ENCODE results near the gene MCF2L2. TPM values are rescaled to one million over a fixed set of nuclear protein-coding genes. Genes with fewer than 3 reads are reported as not detected.
"Not testable (repeated sequence)": the region's sequence is repeated elsewhere in the genome, so short reads cannot be mapped to it uniquely, and the experiment has no call there.

The MCF2L2 gene
- total and polyA plus RNA-seq, 2 experiments from 2014 or later, result not detected

DNA sequence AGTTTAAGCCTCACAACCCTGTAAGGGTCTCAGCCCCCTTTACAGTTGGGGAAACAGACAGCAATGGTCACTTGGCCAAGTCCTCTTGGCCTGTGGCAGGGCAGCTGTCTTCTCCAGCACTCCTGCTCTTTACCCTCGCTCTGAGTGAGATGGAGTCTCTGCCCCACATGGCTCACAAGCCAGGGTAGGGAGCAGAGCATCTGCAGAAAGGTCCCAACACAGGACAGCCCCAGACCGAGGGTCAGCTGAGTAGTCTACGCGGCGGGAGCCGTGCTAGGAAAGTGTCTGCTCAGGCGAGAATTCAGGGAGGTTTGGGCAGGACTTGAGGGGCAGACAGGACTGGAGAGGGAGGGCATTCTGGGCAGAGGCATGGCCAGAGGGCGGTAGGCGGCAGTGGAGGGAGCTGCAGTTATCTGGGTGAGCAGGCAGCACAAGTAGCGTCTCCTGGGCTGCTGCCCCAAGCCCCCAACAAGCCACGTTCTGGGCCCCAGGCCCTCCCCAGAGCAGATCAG is 247.6 kb downstream of the MCF2L2 start:
- in situ Hi-C loops (cut with MboI), result loop anchor here (5.0 kb wide), 1 partner anchor 206 kb away; no protein-coding TSS in a partner anchor
- TF ChIP-seq EZH2phosphoT487 (IDR thresholded peaks at IDR 0.05; ENCODE audit: insufficient read depth, low read depth) (no peak), EZH2 (IDR thresholded peaks at IDR 0.05; ENCODE audit: insufficient read depth, poor library complexity, severe bottlenecking) (no peak)
- Histone ChIP-seq H3K9ac (no peak overlapping the region), H3K9me3 (ENCODE audit: low read depth) (no peaks in the 10 kb centered on the region), H3K4me3 (no peak overlapping the region), H2AFZ (no peak overlapping the region), H3K9me2 (ENCODE audit: insufficient read depth) (no peaks in the 10 kb centered on the region), H3K79me2 (ENCODE audit: insufficient read depth) (no peaks in the 10 kb centered on the region), H4K20me1 (ENCODE audit: insufficient read depth) (no peaks in the 10 kb centered on the region), H3K4me1 (ENCODE audit: insufficient read depth) (peaks cover 11% of the 10 kb centered on the region), H3K27me3 (replicated peaks; ENCODE audit: insufficient read depth) (peaks cover 21% of the 10 kb centered on the region; the same call in 1 of the 2 replicates), H3K36me3 (ENCODE audit: low read depth) (no peaks in the 10 kb centered on the region), H3F3A (ENCODE audit: insufficient read depth) (peaks cover 8% of the 10 kb centered on the region; the same call in 1 of the 2 replicates), H3K4me2 (ENCODE audit: unreplicated experiment) (no peak overlapping the region), H3K27ac (no peak overlapping the region)
- no peak for DNase-seq
- 84 to 91% methylated on average over 8 to 11 of the region's 11 CpGs for whole genome bisulfite sequencing, 2 experiments (ENCODE audit: low coverage in 1 of 2, low lambda C conversion rate in 2 of 2, missing lambda C conversion rate in 2 of 2)

DNA sequence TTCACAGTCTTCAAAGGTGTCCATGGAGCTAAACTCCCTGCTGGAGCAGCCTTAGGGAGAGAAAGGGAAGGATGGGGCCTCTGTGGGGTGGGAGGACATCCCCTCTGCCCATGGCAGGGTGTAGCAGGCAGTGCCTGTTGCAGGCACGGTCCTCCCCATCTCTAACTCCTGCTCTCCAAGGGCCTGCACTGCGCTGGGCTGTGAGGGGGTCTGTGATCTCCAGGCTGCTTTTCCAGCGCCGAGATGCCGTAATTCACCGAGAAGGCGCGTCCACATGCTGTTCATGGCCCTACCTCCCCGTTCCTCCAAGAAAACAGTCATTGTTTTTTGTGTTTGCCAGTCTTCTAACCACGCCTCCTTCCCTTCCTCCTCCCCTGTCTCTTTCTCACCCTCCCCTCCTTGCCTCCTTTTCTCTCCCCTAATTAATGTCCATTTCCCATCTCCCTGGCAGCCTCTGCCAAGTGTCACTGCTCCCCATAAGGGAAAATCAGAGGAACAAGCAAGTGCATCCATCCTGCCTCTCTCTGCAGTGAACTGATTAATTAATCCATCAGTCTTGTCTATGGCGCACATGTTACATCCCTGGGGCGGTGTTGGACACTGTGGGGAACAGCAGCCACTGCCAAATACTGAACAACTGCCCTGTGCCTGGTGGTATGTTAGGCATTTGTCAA is 248.2 kb downstream of the MCF2L2 start:
- H3K4me3 ChIP-seq, result no peak overlapping the region
- in situ Hi-C loops (cut with MboI), result loop anchor here (5.0 kb wide), 1 partner anchor 207 kb away; no protein-coding TSS in a partner anchor
- H3K9me2 ChIP-seq (ENCODE audit: insufficient read depth), result no peaks in the 10 kb centered on the region
- H3K27me3 ChIP-seq (replicated peaks; ENCODE audit: insufficient read depth), result peaks cover 24% of the 10 kb centered on the region; the same call in 1 of the 2 replicates
- no peak overlapping the region for H3K27ac ChIP-seq
- H3K9me3 ChIP-seq (ENCODE audit: low read depth), result no peaks in the 10 kb centered on the region
- no peak overlapping the region for H2AFZ ChIP-seq
- no peaks in the 10 kb centered on the region for H3K79me2 ChIP-seq (ENCODE audit: insufficient read depth)
- peaks cover 3% of the 10 kb centered on the region; the same call in 1 of the 2 replicates for H3F3A ChIP-seq (ENCODE audit: insufficient read depth)
- no peaks in the 10 kb centered on the region for H4K20me1 ChIP-seq (ENCODE audit: insufficient read depth)
- H3K4me2 ChIP-seq (ENCODE audit: unreplicated experiment), result no peak overlapping the region
- no peak for TF ChIP-seq EZH2 (IDR thresholded peaks at IDR 0.05; ENCODE audit: insufficient read depth, poor library complexity, severe bottlenecking)
- no peak for TF ChIP-seq EZH2phosphoT487 (IDR thresholded peaks at IDR 0.05; ENCODE audit: insufficient read depth, low read depth)
- WGBS, 2 experiments (ENCODE audit: low coverage in 1 of 2, low lambda C conversion rate in 2 of 2, missing lambda C conversion rate in 2 of 2), result 50 to 66% methylated on average over 12 of the region's 12 CpGs
- H3K9ac ChIP-seq, result no peak overlapping the region
- no peaks in the 10 kb centered on the region for H3K36me3 ChIP-seq (ENCODE audit: low read depth)
- H3K4me1 ChIP-seq (ENCODE audit: insufficient read depth), result peaks cover 5% of the 10 kb centered on the region
- peak; percentile 13 for DNase-seq

DNA sequence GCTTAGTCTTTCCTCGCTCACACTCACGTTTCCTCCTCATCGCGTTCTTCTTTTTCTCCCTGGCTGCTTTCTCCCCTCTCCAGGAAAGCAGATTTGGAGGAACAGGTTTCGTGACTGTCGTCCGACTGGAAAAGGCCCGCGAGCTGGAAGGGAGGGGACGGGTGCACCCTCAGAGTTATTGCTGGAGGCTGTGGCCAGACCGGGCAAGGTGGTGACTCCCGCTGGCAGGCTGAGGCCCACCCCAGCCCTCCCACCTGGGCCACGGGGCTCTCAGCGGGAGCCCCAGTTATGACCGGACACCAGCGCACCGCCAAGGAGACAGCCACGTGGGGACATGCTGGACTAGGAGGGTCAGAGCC is 248.9 kb downstream of the MCF2L2 start:
- Histone ChIP-seq H3K4me3 (peak overlapping the region; percentile 67), H3K4me2 (ENCODE audit: unreplicated experiment) (peak overlapping the region; percentile 87), H2AFZ (peak overlapping the region; percentile 74), H3K27me3 (replicated peaks; ENCODE audit: insufficient read depth) (peaks cover 28% of the 10 kb centered on the region; the same call in 1 of the 2 replicates), H3K9ac (peak overlapping the region; percentile 9; the same call in 1 of the 2 replicates)
- in situ Hi-C loops (cut with MboI); DNase-seq; H4K20me1 ChIP-seq (ENCODE audit: insufficient read depth); H3K36me3 ChIP-seq (ENCODE audit: low read depth); H3K79me2 ChIP-seq (ENCODE audit: insufficient read depth); H3F3A ChIP-seq (ENCODE audit: insufficient read depth); H3K4me1 ChIP-seq (ENCODE audit: insufficient read depth); H3K27ac ChIP-seq; H3K9me3 ChIP-seq (ENCODE audit: low read depth); H3K9me2 ChIP-seq (ENCODE audit: insufficient read depth): not testable (repeated sequence)
- 22 to 28% methylated on average over 11 to 18 of the region's 18 CpGs for WGBS, 2 experiments (ENCODE audit: low coverage in 1 of 2, low lambda C conversion rate in 2 of 2, missing lambda C conversion rate in 2 of 2)

DNA sequence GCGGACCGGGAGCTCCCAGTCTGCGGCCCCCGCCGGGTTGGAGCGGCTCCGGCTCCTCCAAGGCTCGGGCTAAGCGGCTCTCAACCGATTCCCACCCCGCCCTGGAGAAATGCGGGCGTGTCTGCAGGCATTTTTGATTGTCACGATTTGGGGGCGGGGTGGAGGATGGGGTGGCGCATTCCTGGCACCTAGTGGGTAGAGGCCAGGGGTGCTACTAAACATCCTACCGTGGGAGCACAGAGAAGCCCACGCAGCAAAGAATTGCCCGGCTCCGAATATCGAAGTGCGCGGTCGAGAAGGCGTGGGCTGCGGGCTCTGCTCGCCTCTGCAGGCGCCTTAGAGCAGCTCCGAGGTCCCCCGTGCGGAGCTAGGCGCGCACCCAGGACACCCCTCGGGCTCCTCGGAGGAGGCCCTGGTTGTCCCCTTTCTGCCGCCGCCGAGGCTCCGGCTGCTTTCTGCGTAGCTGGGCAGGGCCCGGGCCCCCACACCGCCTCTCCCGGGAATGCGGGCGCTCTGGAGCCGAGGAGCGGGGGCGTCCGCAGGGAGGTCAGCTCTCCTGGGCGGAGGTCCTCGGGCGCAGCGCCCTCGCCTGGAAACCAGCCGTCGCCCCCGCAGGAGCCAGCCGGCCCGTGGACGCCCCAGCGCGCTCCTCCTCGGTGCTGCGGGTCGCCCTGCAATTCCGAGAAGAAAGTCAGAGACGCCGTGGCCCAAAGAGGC is 249.4 kb downstream of the MCF2L2 start:
- Histone ChIP-seq H3K27ac (no peak overlapping the region), H3K9ac (peak overlapping the region; percentile 9)
- in situ Hi-C loops (cut with MboI), result no loop called here

More for the DNA sequence above, 249.4 kb downstream of the MCF2L2 start:
- no peaks in the 10 kb centered on the region for H3F3A ChIP-seq (ENCODE audit: insufficient read depth)
- H3K4me2 ChIP-seq (ENCODE audit: unreplicated experiment), result peak overlapping the region; percentile 87
- no peaks in the 10 kb centered on the region for H3K36me3 ChIP-seq (ENCODE audit: low read depth)
- H3K4me3 ChIP-seq, result peak overlapping the region; percentile 67
- peaks cover 28% of the 10 kb centered on the region; the same call in 1 of the 2 replicates for H3K27me3 ChIP-seq (replicated peaks; ENCODE audit: insufficient read depth)
- no peaks in the 10 kb centered on the region for H3K9me3 ChIP-seq (ENCODE audit: low read depth)
- H2AFZ ChIP-seq, result peak overlapping the region; percentile 74
- WGBS, 2 experiments (ENCODE audit: low coverage in 1 of 2, low lambda C conversion rate in 2 of 2, missing lambda C conversion rate in 2 of 2), result 0 to 2% methylated on average over 57 to 68 of the region's 68 CpGs
- no peaks in the 10 kb centered on the region for H3K9me2 ChIP-seq (ENCODE audit: insufficient read depth)
- no peaks in the 10 kb centered on the region for H4K20me1 ChIP-seq (ENCODE audit: insufficient read depth)
- peak; percentile 75 for DNase-seq
- H3K79me2 ChIP-seq (ENCODE audit: insufficient read depth), result no peaks in the 10 kb centered on the region
- H3K4me1 ChIP-seq (ENCODE audit: insufficient read depth), result no peaks in the 10 kb centered on the region
- TF ChIP-seq EZH2phosphoT487 (IDR thresholded peaks at IDR 0.05; ENCODE audit: insufficient read depth, low read depth) (no peak), EZH2 (IDR thresholded peaks at IDR 0.05; ENCODE audit: insufficient read depth, poor library complexity, severe bottlenecking) (peak; percentile 56)
